MCF 10A (cell line): Measurements from ENCODE around the gene BRD7. TPM values are rescaled to one million over a fixed set of nuclear protein-coding genes. Genes with fewer than 3 reads are reported as not detected.

ENCODE experiments used
- BruUV-seq: library from RNA; stranded (reverse); fragments of 400-500 nt; replicated peaks from 2 replicates; lab custom pipeline; 2021; lab: Mats Ljungman, UMichigan
- CTCF ChIA-PET: fragments of 300-600 bp; sonication (Branson Sonifier 250); formaldehyde crosslinking; extraction: SDS; loops from one replicate; lab custom pipeline; 2021; ENCODE audit warnings: antibody characterized with exemption, inconsistent platforms; lab: Yijun Ruan, JAX
- POLR2A ChIA-PET: fragments of 300-600, 350-650 bp; sonication (Branson Sonifier 250); formaldehyde crosslinking; extraction: SDS; loops from one replicate; lab custom pipeline; 2020; ENCODE audit warnings: antibody characterized with exemption, inconsistent platforms; lab: Yijun Ruan, JAX
- DNase-seq: peaks from one replicate; pipeline ENCODE4 v3.0.0-alpha.2; 2018; ENCODE audit not compliant: unreplicated experiment
- H3K27ac Mint-ChIP-seq: one replicate; pipeline ENCODE4 v1.8.0; 2022; ENCODE audit warnings: mild to moderate bottlenecking, low read depth, mixed read lengths; ENCODE audit not compliant: unreplicated experiment
- H3K27me3 Mint-ChIP-seq: one replicate; pipeline ENCODE4 v1.8.0; 2022; ENCODE audit warnings: mixed read lengths; ENCODE audit not compliant: insufficient read depth, unreplicated experiment
- H3K36me3 Mint-ChIP-seq: one replicate; pipeline ENCODE4 v1.8.0; 2022; ENCODE audit warnings: mild to moderate bottlenecking, moderate library complexity, mixed read lengths; ENCODE audit not compliant: insufficient read depth, unreplicated experiment
- H3K4me1 Mint-ChIP-seq: one replicate; pipeline ENCODE4 v1.8.0; 2022; ENCODE audit warnings: mixed read lengths; ENCODE audit not compliant: insufficient read depth, unreplicated experiment
- H3K4me3 Mint-ChIP-seq: one replicate; pipeline ENCODE4 v1.8.0; 2022; ENCODE audit warnings: mild to moderate bottlenecking, moderate library complexity, mixed read lengths; ENCODE audit not compliant: unreplicated experiment
- H3K9me3 Mint-ChIP-seq: one replicate; pipeline ENCODE4 v1.8.0; 2022; ENCODE audit warnings: mixed read lengths; ENCODE audit not compliant: unreplicated experiment
- CTCF ChIP-seq: fragments of 200-600 bp; IDR thresholded peaks from one replicate; pipeline ENCODE4 v1.8.0; 2022; ENCODE audit warnings: antibody characterized with exemption, mild to moderate bottlenecking; ENCODE audit not compliant: unreplicated experiment
- intact Hi-C: fragments of 100-400 bp; cut with micrococcal nuclease; formaldehyde crosslinking; loops from 2 replicates; pipeline ENCODE4 v1.14.1; 2022
- total RNA-seq: library from RNA; stranded (reverse); gene quantifications from 2 replicates; pipeline ENCODE4 v1.2.3, GENCODE V29; 2022

BRD7 gene
- total RNA-seq, 1 experiment from 2014 or later = 75.9 TPM

GRCh38 chr16:50329446-50330189, 39.2 kb downstream of the BRD7 start:
- H3K36me3 Mint-ChIP-seq = peaks cover 63% of the 10 kb centered on the region
- intact Hi-C loops = no loop called here
- H3K27ac Mint-ChIP-seq = peak overlapping the region; percentile 44

GRCh38 chr16:50326835-50327465, 41.8 kb downstream of the BRD7 start:
- peak; percentile 54 for DNase-seq
- Mint-ChIP-seq H3K27me3 (no peaks in the 10 kb centered on the region), H3K9me3 (no peaks in the 10 kb centered on the region), H3K27ac (no peak overlapping the region), H3K4me1 (no peaks in the 10 kb centered on the region), H3K36me3 (peaks cover 61% of the 10 kb centered on the region), H3K4me3 (no peak overlapping the region)
- intact Hi-C loops = loop anchor here (1.0 to 2.0 kb wide), 2 partner anchors 338 to 479 kb away; no protein-coding TSS in a partner anchor
- ChIA-PET CTCF (interaction anchor here (0.6 to 3.0 kb wide), 24 partner anchors 10 to 708 kb away, joined by 3 to 22 read pairs (median 4); partner anchors contain the start of gene CNEP1R1), POLR2A (interaction anchor here (0.9 kb wide), 1 partner anchor 420 kb away, joined by 3 read pairs; no protein-coding TSS in a partner anchor)
- peak; percentile 29 for TF ChIP-seq CTCF
- BruUV-seq = no TSS peak

More at GRCh38 chr16:50329446-50330189, 39.2 kb downstream of the BRD7 start:
- H3K4me1 Mint-ChIP-seq = no peaks in the 10 kb centered on the region
- H3K4me3 Mint-ChIP-seq = no peak overlapping the region
- POLR2A ChIA-PET = interaction anchor here (0.7 to 1.2 kb wide), 2 partner anchors 12 to 315 kb away, joined by 3 read pairs; no protein-coding TSS in a partner anchor
- H3K27me3 Mint-ChIP-seq = no peaks in the 10 kb centered on the region
- BruUV-seq = no TSS peak
- no peaks in the 10 kb centered on the region for H3K9me3 Mint-ChIP-seq
- CTCF ChIA-PET = interaction anchor here (0.6 to 1.8 kb wide), 9 partner anchors 10 to 336 kb away, joined by 3 to 13 read pairs (median 4); partner anchors contain the start of gene CNEP1R1
- no peak for TF ChIP-seq CTCF
- no peak for DNase-seq

GRCh38 chr16:50326264-50326663, 42.5 kb downstream of the BRD7 start:
- Mint-ChIP-seq H3K4me3 (no peak overlapping the region), H3K27ac (peak overlapping the region; percentile 16), H3K27me3 (no peaks in the 10 kb centered on the region), H3K36me3 (peaks cover 61% of the 10 kb centered on the region), H3K4me1 (no peaks in the 10 kb centered on the region), H3K9me3 (no peaks in the 10 kb centered on the region)
- BruUV-seq = no TSS peak
- TF ChIP-seq CTCF = no peak
- CTCF ChIA-PET = interaction anchor here (0.6 to 3.0 kb wide), 15 partner anchors 11 to 481 kb away, joined by 3 to 22 read pairs (median 3); partner anchors contain the start of gene CNEP1R1
- POLR2A ChIA-PET = no interaction called here
- intact Hi-C loops = loop anchor here (2.0 kb wide), 1 partner anchor 339 kb away; no protein-coding TSS in a partner anchor
- DNase-seq = no peak

- DNase-seq = no peak
- no peak overlapping the region for H3K27ac Mint-ChIP-seq
- intact Hi-C loops = no loop called here
- no peaks in the 10 kb centered on the region for H3K27me3 Mint-ChIP-seq
- no peaks in the 10 kb centered on the region for H3K4me1 Mint-ChIP-seq
- no TSS peak for BruUV-seq
- no peak overlapping the region for H3K4me3 Mint-ChIP-seq
- H3K36me3 Mint-ChIP-seq = peaks cover 62% of the 10 kb centered on the region
- ChIA-PET CTCF (interaction anchor here (0.6 to 1.3 kb wide), 5 partner anchors 36 to 341 kb away, joined by 3 to 6 read pairs (median 3); no protein-coding TSS in a partner anchor), POLR2A (no interaction called here)
- no peaks in the 10 kb centered on the region for H3K9me3 Mint-ChIP-seq
- TF ChIP-seq CTCF = no peak
Measured at GRCh38 chr16:50324345-50324744, 44.4 kb downstream of the BRD7 start.
